Esophagus muscularis mucosa (tissue), 4 donors: ENCODE results near the gene CHD2. TPM values are rescaled to one million over a fixed set of nuclear protein-coding genes. Genes with fewer than 3 reads are reported as not detected.
A peak's percentile ranks its signal among the peaks of the same experiment; 100 is the strongest.
"Not testable (repeated sequence)": the region's sequence is repeated elsewhere in the genome, so short reads cannot be mapped to it uniquely, and the experiment has no call there.

Experiments
- DNase-seq: peaks from one replicate; pipeline ENCODE4 v3.0.0-alpha.2; 2017; ENCODE audit errors: extremely low spot score
- H3K27ac ChIP-seq, 4 donors: fragments of 200-600 bp; sonication (generic); replicated peaks in 1 of 4; 1 replicate in 3 of 4; 2 replicates in 1 of 4; pipeline ENCODE4 v1.5.1; 2016 to 2019; ENCODE audit warnings: mild to moderate bottlenecking in 1 of 4
- H3K27me3 ChIP-seq, 4 donors: fragments of 200-600 bp; sonication (generic); one replicate each; pipeline versions ENCODE4 v1.5.1 to v1.6.0; 2016 to 2019
- H3K36me3 ChIP-seq, 4 donors: fragments of 200-600 bp; sonication (generic); one replicate each; pipeline ENCODE4 v1.5.1; 2016 to 2019
- H3K4me1 ChIP-seq, 4 donors: fragments of 200-600 bp; sonication (generic); one replicate each; pipeline ENCODE4 v1.5.1; 2016 to 2019
- H3K4me3 ChIP-seq, 4 donors: fragments of 200-600 bp; sonication (generic); 1 replicate in 2 of 4; 2 replicates in 2 of 4; pipeline ENCODE4 v1.5.1; 2016 to 2019; ENCODE audit warnings: mild to moderate bottlenecking in 4 of 4, moderate library complexity in 1 of 4
- H3K9me3 ChIP-seq, 4 donors: fragments of 200-600 bp; sonication (generic); 1 replicate in 3 of 4; 2 replicates in 1 of 4; pipeline ENCODE4 v1.5.1; 2016 to 2019
- CTCF ChIP-seq, 3 experiments: fragments of 200-600 bp in 2 of 3; fragments of 450-650 bp in 1 of 3; sonication (generic) in 2 of 3; IDR thresholded peaks; one replicate each; pipeline ENCODE4 v1.5.1; 2017 to 2019; ENCODE audit warnings: antibody characterized with exemption in 3 of 3, mild to moderate bottlenecking in 2 of 3, moderate library complexity in 1 of 3
- EP300 ChIP-seq: sonication (generic); formaldehyde crosslinking; IDR thresholded peaks from one replicate; pipeline ENCODE4 v1.6.1; 2017; ENCODE audit warnings: antibody characterized with exemption
- POLR2A ChIP-seq: fragments of 450-650 bp; IDR thresholded peaks from one replicate; pipeline ENCODE4 v1.6.1; 2017; ENCODE audit warnings: antibody characterized with exemption, moderate library complexity, mild to moderate bottlenecking, low read depth
- POLR2AphosphoS5 ChIP-seq, 2 donors: sonication (generic); formaldehyde crosslinking; IDR thresholded peaks; one replicate each; pipeline ENCODE4 v1.6.1; 2017; ENCODE audit warnings: antibody characterized with exemption in 2 of 2
- WGBS: methylation state at CpG from one replicate; pipeline ENCODE4 v1.1.5; 2018; 5-methylcytosine and 5-hydroxymethylcytosine counted together
- intact Hi-C: fragments of 100-400 bp; cut with DNase I; formaldehyde crosslinking; loops from one replicate; pipeline ENCODE4 v1.15.1; 2023
- total RNA-seq, 4 donors: library from RNA; depleted of rRNA; stranded (reverse); fragments of >200 nt; gene quantifications; one replicate each; pipeline versions ENCODE4 v1.1.0 to v1.2.1, GENCODE V29; 2016

CHD2 gene
- total RNA-seq, 4 donors from 2014 or later: 54.3 to 86.0 (median 62.8) TPM

DNA sequence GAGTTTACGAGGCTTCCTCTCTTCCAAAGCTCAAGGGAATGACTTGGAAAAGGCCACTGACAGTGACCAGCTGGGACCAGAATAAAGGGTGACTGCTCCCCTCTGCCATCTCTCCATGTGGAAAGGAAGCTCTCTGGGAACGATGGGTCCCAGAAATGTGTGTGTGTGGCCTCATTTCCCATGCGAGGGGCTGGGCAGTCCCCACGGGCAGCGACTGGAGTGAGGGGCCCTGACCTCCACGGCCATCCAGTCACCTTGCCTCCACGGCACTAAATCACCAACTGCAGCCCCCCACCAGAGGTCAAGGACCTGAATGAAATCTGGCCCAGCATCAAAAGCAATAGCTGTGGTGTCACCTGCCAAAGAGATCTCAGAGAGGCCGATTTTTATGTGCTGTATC is 159.3 kb downstream of the CHD2 start:
- TF ChIP-seq EP300 (no peak), POLR2AphosphoS5 (IDR thresholded peaks at IDR 0.05) (no peak), CTCF (IDR thresholded peaks at IDR 0.05) (no peak), POLR2A (no peak)
- 68% methylated on average over 5 of the region's 8 CpGs for WGBS
- Histone ChIP-seq H3K4me3 (no peak overlapping the region), H3K4me1 (peaks cover 51 to 100% (median 98%) of the 10 kb centered on the region in 4 donors), H3K36me3 (peaks cover 0 to 32% (median 12%) of the 10 kb centered on the region in 4 donors), H3K9me3 (no peaks in the 10 kb centered on the region), H3K27me3 (no peaks in the 10 kb centered on the region), H3K27ac (peak overlapping the region; percentile 53 to 98 (median 65))
- intact Hi-C loops: no loop called here
- no peak for DNase-seq

GRCh38 chr15:93060336-93061248 is 160.5 kb downstream of the CHD2 start:
- intact Hi-C loops: no loop called here
- WGBS: 59% methylated on average over 16 of the region's 19 CpGs
- peak overlapping the region; percentile 53 to 98 (median 65) for H3K27ac ChIP-seq
- peaks cover 0 to 31% (median 13%) of the 10 kb centered on the region in 4 donors for H3K36me3 ChIP-seq
- peaks cover 60 to 100% (median 98%) of the 10 kb centered on the region in 4 donors for H3K4me1 ChIP-seq
- H3K27me3 ChIP-seq: no peaks in the 10 kb centered on the region
- DNase-seq: no peak
- H3K9me3 ChIP-seq: no peaks in the 10 kb centered on the region
- peak overlapping the region in 1 of 4 donors; percentile 35 for H3K4me3 ChIP-seq
- TF ChIP-seq EP300 (no peak), POLR2AphosphoS5 (IDR thresholded peaks at IDR 0.05) (no peak)

GRCh38 chr15:93062628-93063261 is 162.6 kb downstream of the CHD2 start:
- H3K9me3 ChIP-seq, DNase-seq, H3K27me3 ChIP-seq, intact Hi-C loops: not testable (repeated sequence)
- Histone ChIP-seq H3K36me3 (peaks cover 0 to 23% (median 11%) of the 10 kb centered on the region in 4 donors), H3K27ac (peak overlapping the region; percentile 95 to 98 (median 97)), H3K4me1 (peaks cover 64 to 100% (median 98%) of the 10 kb centered on the region in 4 donors), H3K4me3 (peak overlapping the region; percentile 14 to 38 (median 26))
- WGBS: 42% methylated on average over 10 of the region's 13 CpGs

DNA sequence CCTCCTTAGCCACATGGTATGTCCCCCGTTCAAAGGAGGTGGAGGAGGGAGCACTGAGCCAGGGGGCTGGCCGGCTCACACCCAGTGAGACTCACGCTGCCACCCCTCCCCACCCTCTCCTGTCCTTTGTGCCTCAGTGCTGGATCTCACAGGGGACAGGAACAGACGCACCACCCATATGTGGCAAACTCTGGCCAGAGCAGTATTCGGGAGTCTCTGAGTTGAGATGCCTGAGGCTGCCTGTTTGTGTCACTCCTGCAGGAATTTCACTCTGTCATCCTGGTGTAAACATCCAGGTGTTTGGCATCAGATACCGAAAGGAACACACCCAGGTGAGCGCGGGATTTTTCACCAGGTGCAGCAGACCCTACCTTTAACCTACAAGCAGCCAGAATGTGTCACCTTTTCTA is 163.1 kb downstream of the CHD2 start:
- TF ChIP-seq POLR2AphosphoS5 (IDR thresholded peaks at IDR 0.05) (no peak), POLR2A (no peak), EP300 (no peak), CTCF (IDR thresholded peaks at IDR 0.05) (no peak)
- intact Hi-C loops: no loop called here
- peaks cover 69 to 100% (median 98%) of the 10 kb centered on the region in 4 donors for H3K4me1 ChIP-seq
- peak overlapping the region; percentile 95 to 98 (median 97) for H3K27ac ChIP-seq
- no peak for DNase-seq
- 54% methylated on average over 8 of the region's 8 CpGs for WGBS
- no peaks in the 10 kb centered on the region for H3K9me3 ChIP-seq
- peak overlapping the region; percentile 14 to 29 (median 26) for H3K4me3 ChIP-seq
- H3K27me3 ChIP-seq: no peaks in the 10 kb centered on the region
- peaks cover 0 to 23% (median 11%) of the 10 kb centered on the region in 4 donors for H3K36me3 ChIP-seq

- TF ChIP-seq POLR2AphosphoS5 (IDR thresholded peaks at IDR 0.05) (peak in 1 of 2 donors; percentile 19), POLR2A (no peak)
- 66% methylated on average over 20 of the region's 23 CpGs for WGBS
These were observed 163.9 kb downstream of the CHD2 start for GRCh38 chr15:93063796-93064690.

More at GRCh38 chr15:93063796-93064690, 163.9 kb downstream of the CHD2 start:
- Histone ChIP-seq H3K9me3 (no peaks in the 10 kb centered on the region), H3K36me3 (peaks cover 0 to 23% (median 11%) of the 10 kb centered on the region in 4 donors), H3K27ac (peak overlapping the region; percentile 95 to 98 (median 97)), H3K4me1 (peaks cover 68 to 100% (median 98%) of the 10 kb centered on the region in 4 donors), H3K27me3 (no peaks in the 10 kb centered on the region), H3K4me3 (peak overlapping the region in 3 of 4 donors; percentile 24 to 29 (median 28))
- no peak for DNase-seq
- intact Hi-C loops: no loop called here
